Type B pancreatic cell (in vitro differentiated cells): ENCODE data around the gene ARHGAP40. TPM values are rescaled to one million over a fixed set of nuclear protein-coding genes. Genes with fewer than 3 reads are reported as not detected.
"Not testable (repeated sequence)": the region's sequence is repeated elsewhere in the genome, so short reads cannot be mapped to it uniquely, and the experiment has no call there.

Source experiments
- DNase-seq: peaks from one replicate; pipeline ENCODE4 v3.0.0; 2021; ENCODE audit warnings: mixed read lengths; ENCODE audit not compliant: unreplicated experiment; ENCODE audit errors: extremely low spot score
- H3K27ac Mint-ChIP-seq: 2 replicates; pipeline ENCODE4 v1.8.0; 2021; ENCODE audit warnings: mild to moderate bottlenecking, mixed read lengths
- H3K27me3 Mint-ChIP-seq: 2 replicates; pipeline ENCODE4 v1.8.0; 2021; ENCODE audit warnings: mixed read lengths
- H3K36me3 Mint-ChIP-seq: 2 replicates; pipeline ENCODE4 v1.8.0; 2021; ENCODE audit warnings: mixed read lengths
- H3K4me1 Mint-ChIP-seq: one replicate; pipeline ENCODE4 v1.8.0; 2021; ENCODE audit warnings: mixed read lengths; ENCODE audit not compliant: unreplicated experiment
- H3K4me3 Mint-ChIP-seq: 2 replicates; pipeline ENCODE4 v1.8.0; 2021; ENCODE audit warnings: mild to moderate bottlenecking, mixed read lengths
- H3K9me3 Mint-ChIP-seq: 2 replicates; pipeline ENCODE4 v1.8.0; 2021; ENCODE audit warnings: mixed read lengths
- CTCF ChIP-seq: fragments of 200-600 bp; sonication (generic); conservative IDR thresholded peaks from 2 replicates; pipeline ENCODE4 v1.5.0; 2021; ENCODE audit warnings: antibody characterized with exemption, mild to moderate bottlenecking
- total RNA-seq: library from RNA; stranded (reverse); gene quantifications from 2 replicates; pipeline ENCODE4 v1.2.1, GENCODE V29; 2021; ENCODE audit warnings: low replicate concordance

ARHGAP40 gene
- total RNA-seq, 1 donor from 2014 or later: 1.7 TPM

DNA sequence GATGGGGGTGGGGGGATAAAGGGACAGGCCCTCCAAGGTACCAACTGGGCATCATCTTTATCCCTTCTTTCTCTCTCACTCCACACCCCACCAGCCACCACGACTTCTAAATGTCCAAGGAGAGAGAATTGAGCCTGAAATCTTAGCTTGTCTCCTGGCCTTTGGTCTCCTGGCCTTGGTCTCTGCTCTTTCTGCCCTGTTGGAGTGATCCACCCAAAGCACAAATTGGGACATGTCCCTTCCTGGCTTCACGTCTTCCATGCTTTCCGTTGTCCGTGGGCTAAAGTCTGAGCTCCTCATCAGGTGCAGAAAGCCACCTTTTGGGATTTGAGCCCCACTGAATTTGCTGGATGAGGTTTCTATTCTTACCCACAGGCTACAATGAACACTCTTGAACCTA, 12.3 kb upstream of the ARHGAP40 start:
- Mint-ChIP-seq H3K9me3 (no peaks in the 10 kb centered on the region), H3K4me3 (no peak overlapping the region), H3K27me3 (no peaks in the 10 kb centered on the region), H3K4me1 (no peaks in the 10 kb centered on the region), H3K27ac (no peak overlapping the region), H3K36me3 (no peaks in the 10 kb centered on the region)
- DNase-seq: no peak
- TF ChIP-seq CTCF: no peak

- no peak for DNase-seq
- Mint-ChIP-seq H3K4me1 (no peaks in the 10 kb centered on the region), H3K36me3 (no peaks in the 10 kb centered on the region), H3K9me3 (no peaks in the 10 kb centered on the region), H3K27ac (no peak overlapping the region), H3K27me3 (no peaks in the 10 kb centered on the region), H3K4me3 (no peak overlapping the region)
- no peak for TF ChIP-seq CTCF
Measured at GRCh38 chr20:38589967-38590675, 11.5 kb upstream of the ARHGAP40 start.

DNA sequence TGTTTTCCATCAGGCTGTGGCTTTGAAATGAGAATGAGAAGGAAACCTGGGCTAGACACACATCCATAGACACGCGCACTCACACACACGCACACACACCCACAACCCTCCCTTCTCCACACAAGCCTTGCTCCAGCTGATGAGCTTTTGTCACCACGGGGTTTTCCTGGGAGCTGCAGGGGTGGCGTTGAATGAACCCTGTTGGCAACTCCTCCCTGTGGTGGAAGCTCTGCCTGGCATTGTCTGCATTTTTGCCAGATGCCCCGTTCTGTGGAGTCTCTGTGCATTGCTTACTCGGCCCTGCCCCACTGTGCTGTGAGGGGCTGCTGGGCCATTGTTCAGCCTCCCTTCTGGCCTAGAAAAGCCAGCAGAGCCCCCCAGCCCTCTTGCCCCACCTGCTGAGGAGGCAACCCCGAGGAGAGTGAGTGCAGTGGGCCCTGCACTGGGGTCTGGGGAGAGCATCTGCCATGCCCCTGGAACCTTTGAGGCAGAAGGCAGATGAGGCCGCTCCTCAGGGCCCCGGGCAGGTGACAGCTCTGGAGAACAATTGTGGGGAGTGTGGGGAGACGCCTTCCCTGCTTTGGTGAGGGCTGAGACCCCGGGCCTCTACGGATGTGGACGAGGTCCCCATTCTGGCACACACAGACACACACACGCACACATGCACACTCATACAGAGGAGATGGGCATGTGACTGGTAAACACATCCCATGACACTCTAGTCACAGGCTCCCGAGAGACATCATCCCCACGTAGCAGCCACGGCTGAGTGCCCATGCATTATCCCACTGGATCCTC, 10.7 kb upstream of the ARHGAP40 start:
- H3K36me3 Mint-ChIP-seq: no peaks in the 10 kb centered on the region
- no peak for DNase-seq
- no peak overlapping the region for H3K4me3 Mint-ChIP-seq
- H3K27ac Mint-ChIP-seq: no peak overlapping the region
- H3K27me3 Mint-ChIP-seq: no peaks in the 10 kb centered on the region
- no peak for TF ChIP-seq CTCF
- no peaks in the 10 kb centered on the region for H3K4me1 Mint-ChIP-seq
- H3K9me3 Mint-ChIP-seq: no peaks in the 10 kb centered on the region

GRCh38 chr20:38591474-38592410, 9.9 kb upstream of the ARHGAP40 start:
- DNase-seq: no peak

DNA sequence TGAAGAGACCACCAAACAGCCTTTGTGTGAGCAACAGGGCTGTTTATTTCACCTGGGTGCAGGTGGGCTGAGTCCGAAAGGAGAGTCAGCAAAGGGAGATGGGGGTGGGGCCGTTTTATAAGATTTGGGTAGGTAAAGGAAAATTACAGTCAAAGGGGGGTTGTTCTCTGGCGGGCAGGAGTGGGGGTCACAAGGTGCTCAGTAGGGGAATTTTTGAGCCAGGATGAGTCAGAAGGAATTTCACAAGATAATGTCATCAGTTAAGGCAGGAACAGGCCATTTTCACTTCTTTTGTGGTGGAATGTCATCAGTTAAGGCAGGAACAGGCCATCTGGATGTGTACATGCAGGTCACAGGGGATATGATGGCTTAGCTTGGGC, 9.2 kb upstream of the ARHGAP40 start:
- not testable (repeated sequence) for H3K27me3 Mint-ChIP-seq, H3K4me1 Mint-ChIP-seq, H3K27ac Mint-ChIP-seq, H3K4me3 Mint-ChIP-seq, H3K9me3 Mint-ChIP-seq, DNase-seq, H3K36me3 Mint-ChIP-seq

More at GRCh38 chr20:38591474-38592410, 9.9 kb upstream of the ARHGAP40 start:
- Mint-ChIP-seq H3K9me3 (no peaks in the 10 kb centered on the region), H3K27ac (no peak overlapping the region), H3K27me3 (peaks cover 2% of the 10 kb centered on the region), H3K4me3 (no peak overlapping the region), H3K36me3 (no peaks in the 10 kb centered on the region), H3K4me1 (no peaks in the 10 kb centered on the region)
- TF ChIP-seq CTCF: no peak

DNA sequence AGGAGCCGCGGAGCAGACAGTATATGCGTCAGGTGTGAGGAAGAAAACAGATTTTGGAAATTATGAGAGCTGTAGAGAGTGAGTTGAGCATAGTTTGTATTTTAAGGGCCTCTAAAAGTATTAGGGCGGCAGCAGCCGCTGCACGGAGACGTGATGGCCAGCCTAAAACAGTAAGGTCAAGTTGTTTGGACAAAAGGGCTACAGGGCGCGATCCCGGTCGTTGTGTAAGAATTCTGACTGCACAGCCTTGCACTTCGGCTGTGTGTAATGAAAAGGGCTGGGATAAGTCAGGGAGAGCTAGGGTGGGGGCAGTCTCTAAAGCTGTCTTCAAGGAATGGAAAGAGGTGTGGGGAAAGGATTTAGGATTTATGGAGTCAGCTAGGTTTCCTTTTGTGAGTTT, 7.3 kb upstream of the ARHGAP40 start:
- not testable (repeated sequence) for H3K4me3 Mint-ChIP-seq, H3K4me1 Mint-ChIP-seq, H3K27ac Mint-ChIP-seq, H3K36me3 Mint-ChIP-seq, H3K9me3 Mint-ChIP-seq, DNase-seq
- H3K27me3 Mint-ChIP-seq: peaks cover 18% of the 10 kb centered on the region

DNA sequence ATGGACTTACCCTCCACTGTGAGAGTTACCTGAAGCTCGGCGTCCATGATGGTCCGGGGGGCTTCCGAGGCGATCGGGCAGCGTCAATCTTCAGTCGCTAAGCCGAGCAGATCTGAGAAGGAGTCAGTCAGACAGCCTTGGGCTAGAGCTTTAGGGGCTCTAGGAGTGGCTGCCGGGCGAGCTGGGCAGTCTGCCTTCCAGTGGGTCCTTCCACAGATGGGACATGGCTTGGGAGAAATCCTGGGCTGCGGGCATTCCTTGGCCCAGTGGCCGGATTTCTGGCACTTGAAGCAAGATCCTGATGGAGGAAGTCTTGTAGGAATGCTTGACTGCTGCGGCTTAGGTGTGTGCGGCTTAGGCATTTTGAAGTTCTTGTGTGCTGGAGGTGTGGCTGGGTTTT, 5.7 kb upstream of the ARHGAP40 start:
- H3K9me3 Mint-ChIP-seq, H3K27ac Mint-ChIP-seq, DNase-seq, H3K4me3 Mint-ChIP-seq, H3K36me3 Mint-ChIP-seq, H3K4me1 Mint-ChIP-seq: not testable (repeated sequence)
- H3K27me3 Mint-ChIP-seq: peaks cover 28% of the 10 kb centered on the region
